Upper lobe of left lung (tissue), 4 donors: ENCODE data around the gene IFIH1.

Source experiments
- CTCF ChIP-seq, 6 experiments: fragments of 450-650 bp in 4 of 6; fragments of 200-600 bp in 2 of 6; sonication (generic) in 2 of 6; IDR thresholded peaks; one replicate each; pipeline ENCODE4 v1.5.1; 2016 to 2019; ENCODE audit warnings: antibody characterized with exemption in 6 of 6
- EP300 ChIP-seq, 4 donors: sonication (generic); formaldehyde crosslinking; IDR thresholded peaks; one replicate each; pipeline ENCODE4 v1.5.1; 2017; ENCODE audit warnings: antibody characterized with exemption in 4 of 4, control low read depth in 2 of 4
- POLR2AphosphoS5 ChIP-seq, 2 donors: sonication (generic); formaldehyde crosslinking; IDR thresholded peaks; one replicate each; pipeline ENCODE4 v1.5.1; 2017; ENCODE audit warnings: antibody characterized with exemption in 2 of 2

GRCh38 chr2:162300266-162300665 lies 18.2 kb downstream of the IFIH1 start:
- TF ChIP-seq CTCF (IDR thresholded peaks at IDR 0.05) (no peak), POLR2AphosphoS5 (IDR thresholded peaks at IDR 0.05) (no peak), EP300 (IDR thresholded peaks at IDR 0.05) (no peak)
